Activated T-cell treated with anti-CD3 and anti-CD28 coated beads for 1 hour (primary cell): Measurements from ENCODE around the gene CACNA1F.
"Not testable (repeated sequence)": the region's sequence is repeated elsewhere in the genome, so short reads cannot be mapped to it uniquely, and the experiment has no call there.

Experiments
- DNase-seq: peaks from one replicate; pipeline ENCODE4 v3.0.0-alpha.2; 2020; ENCODE audit warnings: low read depth

The CACNA1F gene

DNA sequence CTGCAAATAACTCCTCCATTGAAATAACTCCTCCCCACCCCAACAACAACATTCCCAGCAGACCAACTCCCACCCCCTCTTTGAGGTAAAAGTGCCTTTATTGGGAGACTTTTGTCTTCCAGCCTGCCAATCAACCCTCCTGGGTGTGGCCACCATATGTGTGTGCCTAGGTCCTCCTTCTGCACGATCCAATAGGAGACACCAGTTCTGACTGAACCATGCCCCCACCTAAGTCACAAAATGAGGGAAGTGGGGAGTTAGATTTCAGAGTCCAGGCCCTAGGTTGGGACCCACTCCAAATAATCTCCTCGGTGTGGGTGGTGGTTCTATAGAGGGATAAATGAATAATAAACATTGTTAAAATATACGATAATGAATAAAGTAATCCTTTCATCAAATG is 58.4 kb downstream of the CACNA1F start:
- no peak for DNase-seq

DNA sequence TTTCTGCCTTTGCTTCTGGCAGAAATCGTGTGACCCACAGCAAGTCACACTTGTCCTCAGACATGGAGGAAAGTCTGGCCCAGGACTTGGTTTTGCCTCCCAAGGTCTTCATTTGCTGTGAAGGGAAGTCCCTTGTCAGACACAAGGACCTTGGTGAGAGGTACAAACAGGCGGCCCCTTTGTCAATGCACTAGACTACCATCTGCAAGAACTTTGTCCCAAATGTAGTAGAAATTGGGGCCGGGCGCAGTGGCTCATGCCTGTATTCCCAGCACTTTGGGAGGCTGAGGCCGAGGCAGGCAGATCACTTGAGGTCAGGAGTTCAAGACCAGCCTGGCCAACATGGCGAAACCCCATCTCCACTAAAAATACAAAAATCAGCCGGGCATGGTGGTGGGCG is 59.6 kb downstream of the CACNA1F start:
- DNase-seq, result not testable (repeated sequence)

DNA sequence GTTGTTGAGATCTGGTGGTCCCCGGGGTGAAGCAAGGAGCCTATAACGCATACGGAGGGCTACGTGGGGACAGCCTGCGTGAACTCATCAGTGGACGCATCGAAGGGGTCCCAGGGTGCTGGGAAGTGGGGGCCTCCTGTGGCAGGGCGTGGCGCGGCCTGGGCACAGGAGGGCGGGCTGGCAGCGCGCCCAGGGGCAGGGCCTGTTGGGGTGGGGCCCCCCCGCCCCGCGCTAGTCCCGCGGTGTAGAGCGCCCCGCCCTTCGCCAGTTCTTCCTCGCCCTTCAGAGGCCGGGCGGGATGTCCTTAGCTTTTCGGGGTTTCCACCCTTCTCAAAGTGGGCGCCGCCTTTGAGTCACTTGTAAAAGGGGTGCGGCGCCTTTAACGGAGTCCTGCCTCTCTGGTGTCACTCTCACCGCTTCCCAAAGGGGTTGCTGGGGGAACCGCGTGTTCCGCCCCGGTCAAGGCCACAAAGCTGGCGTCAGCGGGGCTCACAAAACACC is 60.8 kb downstream of the CACNA1F start:
- DNase-seq, result peak; percentile 44

DNA sequence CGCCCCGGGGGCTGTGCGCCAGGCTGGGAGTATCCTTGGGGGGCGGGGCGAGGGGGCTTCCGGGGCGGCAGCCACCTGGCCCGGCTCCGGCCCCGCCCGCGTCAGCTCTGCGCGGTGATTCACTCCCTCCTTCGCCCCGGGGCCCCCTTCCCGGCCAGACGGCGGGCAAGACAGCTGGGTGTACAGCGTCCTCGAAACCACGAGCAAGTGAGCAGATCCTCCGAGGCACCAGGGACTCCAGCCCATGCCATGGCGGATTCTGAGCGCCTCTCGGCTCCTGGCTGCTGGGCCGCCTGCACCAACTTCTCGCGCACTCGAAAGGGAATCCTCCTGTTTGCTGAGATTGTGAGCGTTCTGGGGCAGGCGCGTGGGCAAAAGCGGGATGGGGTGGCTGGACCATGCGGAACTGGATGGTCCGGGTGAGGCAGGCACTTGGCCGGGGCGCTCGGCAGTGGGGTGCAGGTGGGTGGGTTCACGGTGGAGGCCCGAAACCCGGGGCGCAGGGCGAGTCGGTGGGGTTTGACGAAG is 61.3 kb downstream of the CACNA1F start, which contains the start of gene PLP2:
Gene PLP2 (plus strand): TSS at position 147 of the 528 bp plus-strand sequence. CDS start 103 bp downstream, at position 250.
- peak; percentile 67 for DNase-seq

DNA sequence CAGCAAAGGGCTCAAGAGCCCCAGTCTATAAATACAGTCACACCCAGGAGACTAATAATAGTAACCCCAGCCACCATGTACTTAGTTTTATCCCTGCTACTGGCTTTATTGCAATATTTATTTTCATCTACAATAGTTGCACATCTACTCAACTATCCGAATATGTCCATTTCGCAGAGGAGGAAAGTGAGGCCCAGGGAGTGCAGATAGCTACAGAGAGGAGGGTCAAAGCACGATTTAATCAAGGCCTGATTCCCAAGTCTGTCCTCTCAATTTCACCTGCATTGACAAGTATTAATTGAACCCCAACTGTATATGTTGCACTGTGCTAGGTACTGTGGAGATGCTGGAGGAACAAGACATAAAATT is 65.4 kb downstream of the CACNA1F start:
- DNase-seq, result no peak

DNA sequence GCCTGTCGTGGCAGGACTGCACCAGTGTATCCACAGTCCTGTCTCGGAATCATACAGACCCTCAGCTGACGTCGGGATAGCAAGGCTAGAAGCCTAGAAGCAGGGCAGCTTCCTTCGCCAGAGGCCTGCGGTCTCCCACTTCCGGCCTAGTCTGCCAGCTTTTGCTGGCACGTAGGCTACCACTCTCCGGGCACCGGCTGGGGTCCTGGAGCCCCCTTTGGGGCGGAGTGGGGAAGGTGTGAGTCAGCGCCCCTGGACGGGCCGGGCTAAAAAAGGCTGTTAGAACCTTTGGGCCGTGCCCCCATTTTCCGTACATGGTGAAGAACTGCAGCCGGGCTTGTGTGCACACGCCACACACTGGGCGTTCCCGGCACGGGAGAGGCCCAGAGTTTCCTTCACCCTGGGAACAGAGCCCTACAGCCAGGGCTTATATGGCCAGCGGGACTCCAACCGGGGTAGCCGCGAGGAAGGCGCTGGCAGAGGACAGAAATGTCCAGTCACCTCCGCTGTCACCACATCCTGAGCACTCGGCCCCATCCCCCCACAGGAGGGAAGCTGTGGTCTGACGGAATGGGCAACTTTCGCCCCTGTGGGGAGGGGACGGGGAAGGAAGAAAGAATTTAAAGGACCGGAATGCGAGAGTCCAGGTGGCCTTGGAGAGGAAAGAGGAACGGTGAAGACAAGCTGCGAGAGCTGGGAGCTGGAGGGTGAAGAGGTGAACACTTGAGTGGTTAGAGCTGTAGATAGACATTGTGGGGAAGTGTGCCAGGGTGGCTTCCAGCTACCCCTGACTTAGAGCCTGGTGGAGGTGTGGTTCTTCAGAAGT is 66.0 kb downstream of the CACNA1F start:
- peak; percentile 45 for DNase-seq

DNA sequence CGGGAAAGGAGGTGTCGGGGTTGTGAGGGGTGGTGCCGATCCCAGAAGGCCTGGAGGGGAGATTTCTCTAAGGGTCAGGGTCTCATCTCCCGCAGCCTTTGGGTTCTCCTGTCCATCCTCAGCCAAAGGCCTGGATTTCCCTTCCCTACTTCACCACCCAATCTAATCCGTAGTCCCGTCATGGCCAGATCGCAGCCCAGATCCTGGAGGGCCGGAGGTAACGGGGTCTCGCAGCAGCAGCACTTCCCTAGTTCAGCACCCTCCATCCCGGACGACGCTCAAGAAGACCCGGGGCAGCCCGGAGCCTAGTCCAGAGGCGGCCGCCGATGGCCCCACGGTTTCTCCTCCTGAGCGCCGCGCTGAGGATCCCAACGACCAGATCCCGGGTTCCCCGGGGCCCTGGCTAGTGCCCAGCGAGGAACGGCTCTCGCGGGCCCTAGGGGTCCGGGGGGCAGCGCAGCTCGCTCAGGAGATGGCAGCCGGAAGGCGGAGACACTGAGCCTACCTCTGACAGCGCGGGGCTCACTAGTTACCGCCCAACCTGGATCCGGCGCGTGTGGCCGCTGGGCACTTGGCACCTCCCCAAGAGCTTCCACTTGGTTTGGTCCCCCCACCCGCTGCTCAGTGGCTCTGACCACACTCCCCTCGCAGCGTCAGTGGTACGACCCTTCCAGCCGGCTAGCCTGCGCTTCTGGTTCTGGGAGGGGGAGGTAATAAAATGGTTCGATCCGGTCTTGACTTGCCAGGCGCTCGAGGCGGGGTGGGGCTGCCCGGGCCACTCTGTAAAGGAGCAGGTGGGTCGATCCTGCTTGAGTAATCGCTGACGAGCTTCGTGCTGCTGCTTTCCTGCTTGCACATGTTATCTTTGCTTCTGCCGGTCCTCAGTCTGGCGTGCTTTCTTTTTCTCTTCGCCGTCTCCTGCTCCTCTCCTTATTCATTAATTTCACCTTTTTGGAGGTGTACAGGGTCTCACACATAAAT is 66.9 kb downstream of the CACNA1F start:
- DNase-seq, result peak; percentile 53

DNA sequence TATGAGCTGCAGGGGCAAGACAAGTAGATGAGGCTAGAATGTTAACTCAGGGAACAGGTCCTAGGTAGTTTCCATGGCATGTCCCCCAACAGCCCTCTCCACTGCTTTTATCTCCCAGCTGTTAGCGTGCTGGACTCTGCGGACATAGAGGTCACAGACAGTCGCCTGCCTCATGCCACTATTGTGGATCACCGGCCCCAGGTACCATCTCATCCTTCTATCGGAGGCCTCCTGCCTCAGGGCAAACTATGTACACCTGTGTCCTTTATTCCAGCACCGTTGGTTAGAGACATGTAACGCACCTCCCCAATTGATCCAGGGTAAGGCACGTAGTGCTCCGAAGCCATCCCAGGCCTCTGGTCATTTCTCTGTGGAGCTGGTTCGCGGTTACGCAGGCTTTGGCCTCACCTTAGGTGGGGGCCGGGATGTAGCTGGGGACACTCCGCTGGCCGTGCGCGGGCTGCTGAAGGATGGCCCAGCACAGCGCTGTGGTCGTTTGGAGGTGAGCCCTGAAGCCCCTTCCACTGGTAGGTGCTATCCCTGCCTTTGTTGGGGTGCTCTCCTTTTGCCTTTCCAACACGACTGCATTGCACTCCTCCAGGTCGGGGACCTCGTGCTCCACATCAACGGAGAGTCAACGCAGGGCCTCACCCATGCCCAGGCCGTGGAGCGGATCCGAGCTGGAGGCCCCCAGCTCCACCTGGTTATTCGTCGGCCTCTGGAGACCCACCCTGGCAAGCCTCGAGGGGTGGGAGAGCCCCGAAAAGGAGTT is 68.4 kb downstream of the CACNA1F start:
- DNase-seq, result no peak

DNA sequence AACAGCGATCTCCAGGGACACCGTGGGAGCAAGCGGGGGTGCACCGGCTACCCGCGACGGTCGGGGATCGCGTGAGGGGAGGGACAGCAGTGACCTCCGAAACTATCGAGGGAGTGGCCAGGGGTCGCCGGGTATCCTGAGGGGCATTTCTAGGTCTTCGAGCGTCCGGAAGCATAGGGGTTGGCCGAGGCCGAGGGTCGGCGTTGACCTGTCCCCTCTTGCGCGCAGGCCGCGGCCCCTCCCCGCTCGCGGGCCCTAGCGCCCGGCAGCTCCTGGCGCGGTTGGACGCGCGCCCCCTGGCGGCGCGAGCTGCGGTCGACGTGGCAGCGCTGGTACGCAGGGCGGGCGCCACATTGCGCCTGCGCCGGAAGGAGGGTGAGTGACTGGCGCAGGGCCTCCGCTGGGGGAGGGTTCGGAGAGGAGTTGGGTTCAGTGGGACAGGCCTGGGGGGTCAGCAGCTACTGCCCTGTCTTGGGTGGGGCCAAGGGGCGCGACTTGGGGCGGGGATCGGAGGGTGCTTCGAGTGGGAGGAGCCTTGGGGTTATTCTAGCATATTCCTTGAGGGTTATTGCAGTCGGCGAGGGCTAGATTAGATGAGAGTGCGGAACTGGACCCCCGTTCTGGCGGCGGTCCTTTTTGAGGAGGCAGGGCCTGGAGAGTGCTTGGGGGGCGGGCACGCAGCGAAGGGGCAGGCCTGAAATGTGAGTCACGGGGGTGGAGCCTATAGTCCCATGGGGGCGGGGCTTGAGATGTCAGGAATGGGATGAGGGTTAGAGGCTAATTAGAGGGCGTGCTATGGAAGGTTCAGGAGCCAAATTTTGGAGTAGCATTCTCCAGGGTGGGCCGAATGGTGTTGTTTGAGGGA is 69.4 kb downstream of the CACNA1F start:
- DNase-seq, result peak; percentile 70

DNA sequence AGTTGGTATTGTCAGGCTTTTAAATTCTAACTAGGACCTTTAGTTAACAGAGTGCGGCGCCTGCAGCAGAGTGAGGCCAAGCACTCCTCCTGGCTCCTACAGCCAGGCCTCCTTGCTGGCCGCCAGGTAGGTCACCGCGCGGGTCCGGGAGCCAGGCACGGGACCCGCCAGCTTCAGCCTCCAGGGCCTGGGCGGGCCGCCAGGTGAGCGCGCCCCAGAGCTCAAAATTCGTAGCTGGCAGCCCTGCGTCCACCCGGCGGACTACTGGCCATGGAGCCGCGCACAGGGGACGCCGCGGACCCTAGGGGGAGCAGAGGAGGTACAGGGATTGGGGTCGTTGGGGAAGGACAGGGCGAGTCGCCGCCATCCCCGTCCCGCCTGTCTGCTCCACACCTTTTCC is 70.5 kb downstream of the CACNA1F start, which contains the start of gene MAGIX:
Gene MAGIX (plus strand): TSS at position 139 of the 400 bp plus-strand sequence. CDS start 132 bp downstream, at position 271.
- DNase-seq, result no peak

DNA sequence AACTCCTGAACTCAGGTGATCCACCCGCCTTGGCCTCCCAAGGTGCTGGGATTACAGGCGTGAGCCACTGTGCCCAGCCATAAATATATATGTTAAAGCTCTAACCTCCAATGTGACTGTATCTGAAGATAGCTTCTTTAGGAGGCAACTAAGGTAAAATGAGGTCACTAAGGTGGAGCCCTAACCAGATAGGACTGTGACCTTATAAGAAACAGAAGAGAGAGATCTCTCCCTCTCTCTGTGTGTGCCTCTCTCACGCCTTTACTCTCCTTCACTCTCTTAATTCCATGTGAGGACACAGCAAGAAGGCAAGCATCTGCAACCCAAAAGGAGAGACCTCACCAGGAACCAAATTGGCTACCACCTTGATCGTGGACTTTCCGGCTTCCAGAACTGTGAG is 71.5 kb downstream of the CACNA1F start:
- no peak for DNase-seq

DNA sequence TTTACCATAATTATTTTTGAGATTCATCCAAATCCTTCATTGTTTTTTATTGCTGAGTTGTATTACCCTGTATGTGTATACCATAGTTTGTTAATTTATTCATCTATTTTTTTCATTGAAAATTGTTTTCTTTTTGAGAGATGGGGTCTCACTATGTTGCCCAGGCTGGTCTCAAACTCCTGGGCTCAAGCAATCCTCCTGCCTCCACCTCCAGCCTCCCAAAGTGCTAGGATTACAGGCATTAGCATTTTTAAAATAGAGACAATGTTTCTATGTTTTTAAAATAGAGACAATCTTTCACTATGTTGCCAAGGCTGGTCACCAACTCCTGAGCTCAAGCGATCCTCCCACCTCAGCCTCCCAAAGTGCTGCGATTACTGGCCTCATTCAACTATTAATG is 72.2 kb downstream of the CACNA1F start:
- no peak for DNase-seq

DNA sequence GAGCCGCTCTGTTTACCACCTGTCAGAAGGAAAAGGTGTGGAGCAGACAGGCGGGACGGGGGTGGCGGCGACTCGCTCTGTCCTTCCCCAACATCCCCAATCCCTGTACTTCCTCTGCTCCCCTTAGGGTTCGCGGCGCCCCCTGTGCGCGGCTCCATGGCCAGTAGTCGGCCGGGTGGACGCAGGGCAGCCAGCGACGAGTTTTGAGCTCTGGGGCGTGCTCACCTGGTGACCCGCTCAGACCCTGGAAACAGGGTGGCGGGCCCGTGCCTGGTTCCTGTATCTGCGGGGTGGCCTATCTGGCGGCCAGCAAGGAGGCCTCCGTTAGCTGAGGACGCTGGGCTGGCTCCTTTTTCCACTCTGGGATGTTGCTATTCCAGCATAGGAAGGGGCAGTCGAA is 75.9 kb downstream of the CACNA1F start:
- DNase-seq, result no peak

DNA sequence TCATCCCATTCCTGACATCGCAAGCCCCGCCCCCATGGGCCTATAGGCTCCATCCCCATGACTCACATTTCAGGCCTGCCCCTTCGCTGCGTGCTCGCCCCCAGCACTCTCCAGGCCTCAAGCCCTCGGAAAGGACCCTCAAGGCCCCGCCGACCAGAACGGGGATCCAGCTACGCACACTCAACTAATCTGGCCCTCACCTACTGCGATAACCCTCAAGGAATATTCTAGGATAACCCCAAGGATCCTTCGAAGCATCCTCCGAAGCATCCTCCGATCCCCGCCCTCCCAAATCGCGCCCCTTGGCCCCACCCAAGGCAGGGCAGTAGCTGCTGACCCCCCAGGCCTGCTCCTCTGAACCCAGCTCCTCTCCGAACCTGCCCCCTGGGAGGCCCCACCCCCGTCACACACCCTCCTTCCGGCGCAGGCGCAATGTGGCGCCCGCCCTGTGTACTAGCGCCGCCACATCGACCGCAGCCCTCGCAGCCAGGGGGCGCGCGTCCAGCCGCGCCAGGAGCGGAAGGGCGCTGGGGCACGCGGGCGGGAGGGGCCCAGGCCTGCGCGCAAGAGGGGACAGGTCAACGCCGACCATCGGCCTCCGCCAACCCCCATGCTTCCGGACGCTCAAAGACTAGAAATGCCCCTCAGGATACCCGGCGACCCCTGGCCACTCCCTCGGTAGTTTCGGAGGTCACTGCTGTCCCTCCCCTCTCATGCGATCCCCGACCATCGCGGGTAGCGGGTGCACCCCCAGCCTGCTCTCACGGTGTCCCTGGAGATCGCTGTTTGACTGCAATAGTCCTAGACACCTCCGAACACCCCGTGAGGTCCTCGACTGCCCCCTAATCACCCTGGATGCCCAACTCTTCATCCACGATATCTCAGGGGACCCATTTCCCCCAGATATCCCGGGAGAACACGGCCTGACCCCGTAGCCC is 77.0 kb downstream of the CACNA1F start:
- DNase-seq, result peak; percentile 80

DNA sequence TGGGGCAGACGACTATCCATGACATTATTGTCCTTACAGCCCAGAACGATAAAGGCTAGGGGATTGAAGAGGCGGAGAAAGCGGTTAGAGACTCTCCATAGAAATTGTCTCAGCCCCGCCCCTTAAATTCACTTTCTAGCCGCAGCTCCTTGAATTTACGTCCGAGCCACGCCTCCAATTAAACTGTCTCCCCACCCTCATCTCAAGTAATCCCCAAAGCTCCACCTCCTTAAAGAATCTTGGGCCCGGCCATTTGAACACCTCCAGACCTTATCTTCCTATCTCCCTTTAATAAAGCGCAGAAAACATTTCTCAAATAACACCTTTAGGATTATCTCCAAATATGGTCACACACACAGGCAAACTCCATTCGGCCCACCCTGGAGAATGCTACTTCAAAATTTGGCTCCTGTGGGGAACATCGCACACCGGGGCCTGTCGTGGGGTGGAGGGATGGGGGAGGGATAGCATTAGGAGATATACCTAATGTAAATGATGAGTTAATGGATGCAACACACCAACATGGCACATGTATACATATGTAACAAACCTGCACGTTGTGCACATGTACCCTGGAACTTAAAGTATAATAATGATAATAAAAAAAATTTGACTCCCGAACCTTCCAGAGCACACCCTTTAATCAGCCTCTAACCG is 77.8 kb downstream of the CACNA1F start:
- no peak for DNase-seq
